Stomach (tissue), 9 donors: ENCODE measurements around the gene NPY4R. TPM values are rescaled to one million over a fixed set of nuclear protein-coding genes. Genes with fewer than 3 reads are reported as not detected.
"Not testable (repeated sequence)": the region's sequence is repeated elsewhere in the genome, so short reads cannot be mapped to it uniquely, and the experiment has no call there.

Experiments
- DNase-seq, 2 donors: peaks; one replicate each; pipeline versions ENCODE4 v3.0.0 to v3.0.0-alpha.2; 2013 to 2019
- H3K27ac ChIP-seq, 5 donors: fragments of 200-600 bp in 4 of 5; sonication (generic) in 4 of 5; one replicate each; pipeline ENCODE4 v1.5.1; 2013 to 2019; ENCODE audit warnings: mild to moderate bottlenecking in 1 of 5, moderate library complexity in 1 of 5
- H3K27me3 ChIP-seq, 3 donors: fragments of 200-600 bp; sonication (generic); one replicate each; pipeline ENCODE4 v1.5.1; 2017 to 2019; ENCODE audit warnings: mixed run types in 1 of 3
- H3K36me3 ChIP-seq, 4 donors: fragments of 200-600 bp; sonication (generic); 1 replicate in 3 of 4; 2 replicates in 1 of 4; pipeline ENCODE4 v1.5.1; 2016 to 2019
- H3K4me1 ChIP-seq, 4 donors: fragments of 200-600 bp; sonication (generic); one replicate each; pipeline ENCODE4 v1.5.1; 2016 to 2019
- H3K4me3 ChIP-seq, 4 donors: fragments of 200-600 bp; sonication (generic) in 3 of 4; one replicate each; pipeline ENCODE4 v1.5.1; 2016 to 2019; ENCODE audit warnings: mild to moderate bottlenecking in 1 of 4
- H3K9me3 ChIP-seq, 4 donors: fragments of 200-600 bp; sonication (generic); one replicate each; pipeline ENCODE4 v1.5.1; 2016 to 2019
- WGBS, 5 donors: extraction: QIAGEN DNeasy Blood & Tissue Kit in 3 of 5; methylation state at CpG; one replicate each; pipeline versions ENCODE4 v1.1.5 to v1.1.7; 2013 to 2018; 5-methylcytosine and 5-hydroxymethylcytosine counted together
- intact Hi-C: fragments of 100-400 bp; cut with DNase I; formaldehyde crosslinking; loops from one replicate; pipeline ENCODE4 v1.15.1; 2023; ENCODE audit warnings: low total_unique reads
- polyA plus RNA-seq, 3 donors: library from polyadenylated mRNA; stranded (reverse); fragments of 200-250 nt; gene quantifications; one replicate each; pipeline ENCODE4 v1.2.3, GENCODE V29; 2013
- total RNA-seq, 5 donors: library from RNA; depleted of rRNA; stranded (reverse); fragments of >200 nt; gene quantifications; one replicate each; pipeline versions ENCODE4 v1.1.0 to v1.2.3, GENCODE V29; 2014 to 2016
- donor health status: healthy with polysubstance abuse.
- donor health status: Bipolar disorder and iron deficiency.
- donor health status: healthy.

The NPY4R gene
- total and polyA plus RNA-seq, 8 donors, result 0.19 to 22.9 (median 3.0) TPM; not detected in 5

DNA sequence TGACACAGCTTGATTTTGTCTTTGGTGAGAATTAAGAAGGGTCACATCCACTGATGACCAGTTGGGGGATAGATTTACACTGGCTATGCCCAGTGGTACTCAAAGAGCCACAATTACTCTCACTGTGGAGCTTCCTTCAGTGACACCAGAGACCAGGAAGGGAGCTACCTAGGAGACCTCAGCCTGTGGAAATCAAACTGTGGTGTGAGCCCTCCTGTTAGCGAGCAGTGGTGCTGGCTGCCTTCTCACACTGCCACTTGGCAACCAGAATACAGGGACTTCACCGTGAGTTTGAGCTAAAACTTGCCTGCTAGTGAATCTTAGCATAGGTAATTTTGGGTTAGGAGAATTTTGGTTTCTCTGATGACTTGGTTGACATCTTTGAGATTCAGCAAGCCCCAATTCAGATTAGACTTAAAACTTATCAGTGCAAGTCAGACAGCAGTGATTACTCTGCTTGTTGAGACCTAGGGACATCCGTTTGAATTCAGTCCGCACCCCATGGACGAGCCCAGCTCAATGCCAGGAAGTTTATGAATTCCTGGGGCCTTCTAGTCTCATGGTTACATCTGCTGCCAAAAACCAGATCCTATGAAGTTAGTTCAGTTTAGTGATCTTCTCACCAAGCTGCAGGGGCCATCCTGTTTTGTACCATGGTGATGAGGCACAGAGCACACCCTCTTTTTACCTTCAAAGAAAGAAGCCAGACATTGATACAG, 33.4 kb upstream of the NPY4R start:
- intact Hi-C loops, H3K4me3 ChIP-seq, H3K27ac ChIP-seq, H3K27me3 ChIP-seq, H3K4me1 ChIP-seq, H3K9me3 ChIP-seq, H3K36me3 ChIP-seq: not testable (repeated sequence)
- 57 to 68% (median 60%) methylated on average over 2 of the region's 5 CpGs; no CpG with 5 or more reads in 1 of the 5 donors for WGBS, 5 donors
- peak in 1 of 2 donors; percentile 18 for DNase-seq

DNA sequence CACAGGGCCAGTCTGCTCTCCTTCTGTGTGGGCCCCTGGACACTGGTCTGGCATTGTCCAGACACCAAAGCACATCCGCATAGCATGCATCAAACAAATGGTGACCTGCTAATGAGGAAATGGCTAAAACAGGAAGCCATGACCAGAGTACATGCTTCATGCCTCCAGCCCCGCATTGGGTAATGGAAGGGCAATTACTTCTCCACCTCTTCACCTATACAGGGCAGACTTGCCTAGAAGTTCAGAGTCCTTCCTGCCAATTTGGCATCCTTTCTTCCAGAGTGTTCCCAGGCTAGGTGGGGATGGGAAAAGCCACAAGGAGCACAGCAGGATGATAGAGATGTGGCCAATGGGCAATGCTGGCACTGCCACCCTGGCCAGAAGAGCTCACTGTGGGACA, 32.1 kb upstream of the NPY4R start:
- H3K9me3 ChIP-seq, H3K27ac ChIP-seq, H3K4me3 ChIP-seq, H3K4me1 ChIP-seq, H3K36me3 ChIP-seq, H3K27me3 ChIP-seq, DNase-seq, intact Hi-C loops: not testable (repeated sequence)
- no CpG with 5 or more reads among the region's 2 CpGs for WGBS, 5 donors

GRCh38 chr10:46497401-46497800, 31.6 kb upstream of the NPY4R start:
- H3K27ac ChIP-seq, H3K4me1 ChIP-seq, H3K4me3 ChIP-seq, DNase-seq, intact Hi-C loops, H3K27me3 ChIP-seq, H3K36me3 ChIP-seq, H3K9me3 ChIP-seq: not testable (repeated sequence)
- WGBS, 5 donors, result no CpG with 5 or more reads among the region's 4 CpGs

- no CpG with 5 or more reads among the region's 1 CpG for WGBS, 5 donors
- H3K4me1 ChIP-seq, H3K36me3 ChIP-seq, H3K27me3 ChIP-seq, H3K27ac ChIP-seq, H3K9me3 ChIP-seq, intact Hi-C loops, DNase-seq, H3K4me3 ChIP-seq: not testable (repeated sequence)
Observed at GRCh38 chr10:46491364-46492114, 25.8 kb upstream of the NPY4R start.

DNA sequence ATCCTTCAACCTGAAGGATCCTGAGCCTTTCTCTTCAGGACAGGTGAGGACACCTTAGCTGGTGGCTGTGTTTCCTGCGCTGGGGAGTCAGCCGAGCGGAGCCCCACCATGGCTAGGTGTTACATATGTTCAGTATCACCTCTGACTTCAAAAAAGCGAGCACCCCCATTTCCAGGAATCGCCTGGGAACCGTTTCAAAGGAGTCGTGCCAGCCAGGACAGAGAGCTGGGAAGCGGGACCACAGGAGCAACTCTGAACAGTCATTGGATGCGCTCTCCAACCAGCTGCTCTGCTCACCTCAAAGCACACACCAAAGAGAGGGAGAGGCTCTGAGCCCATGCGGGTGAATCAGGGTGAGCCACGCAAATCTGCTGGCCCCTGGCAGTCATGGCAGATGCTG, 24.5 kb upstream of the NPY4R start:
- H3K4me1 ChIP-seq, intact Hi-C loops, H3K27ac ChIP-seq, H3K9me3 ChIP-seq, H3K27me3 ChIP-seq, H3K4me3 ChIP-seq, DNase-seq, H3K36me3 ChIP-seq: not testable (repeated sequence)
- WGBS, 5 donors, result 92 to 94% (median 92%) methylated on average over 9 of the region's 11 CpGs; no CpG with 5 or more reads in 2 of the 5 donors

DNA sequence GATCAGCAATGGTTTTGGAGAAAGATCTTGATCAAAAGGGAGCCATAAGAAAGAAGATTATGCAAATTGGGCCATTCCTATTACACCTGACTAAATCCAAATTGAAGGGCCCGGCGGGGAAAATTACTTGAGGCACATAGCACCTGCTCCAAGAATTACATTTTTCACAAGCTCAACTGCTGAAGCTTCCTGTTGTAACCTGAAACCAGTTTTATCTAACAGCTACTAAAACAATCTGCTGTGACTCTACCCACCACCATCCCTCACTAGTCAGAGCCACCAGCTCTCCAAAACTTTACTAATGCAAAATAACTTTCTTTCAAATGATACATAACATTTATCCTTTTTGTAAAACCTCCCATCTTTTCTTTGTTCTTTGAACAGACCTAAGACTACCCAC, 20.7 kb upstream of the NPY4R start:
- H3K27ac ChIP-seq, intact Hi-C loops, H3K4me3 ChIP-seq, H3K36me3 ChIP-seq, H3K9me3 ChIP-seq, DNase-seq, H3K4me1 ChIP-seq, H3K27me3 ChIP-seq: not testable (repeated sequence)
- no CpG with 5 or more reads among the region's 2 CpGs for WGBS, 5 donors

DNA sequence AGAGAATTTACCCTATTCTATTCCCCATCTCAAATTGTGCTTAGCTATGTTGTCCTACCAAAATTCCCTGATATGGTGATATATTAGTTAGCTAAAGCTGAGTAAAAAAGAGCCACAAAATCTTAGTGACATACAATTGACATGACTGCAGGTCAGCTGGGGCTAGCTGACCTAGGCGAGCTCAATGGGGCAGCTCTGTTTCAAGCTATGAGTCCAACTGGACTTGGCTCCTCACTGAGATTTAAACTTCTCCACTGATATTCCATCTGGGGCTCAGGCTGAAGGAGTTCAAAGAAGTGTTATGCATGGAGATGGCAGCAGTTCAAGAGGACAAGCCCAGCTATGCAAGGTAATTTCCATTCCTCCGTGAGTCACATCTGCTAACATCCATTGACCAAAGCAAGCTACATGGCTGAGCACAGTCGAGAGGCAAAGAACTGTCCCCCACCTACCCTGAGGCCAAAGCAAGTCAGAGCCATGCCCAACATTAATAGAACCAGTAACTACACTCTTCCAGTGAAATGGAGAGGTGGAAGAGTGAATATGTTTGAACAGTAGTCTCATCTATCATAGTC, 9.1 kb upstream of the NPY4R start:
- intact Hi-C loops, result not testable (repeated sequence)

DNA sequence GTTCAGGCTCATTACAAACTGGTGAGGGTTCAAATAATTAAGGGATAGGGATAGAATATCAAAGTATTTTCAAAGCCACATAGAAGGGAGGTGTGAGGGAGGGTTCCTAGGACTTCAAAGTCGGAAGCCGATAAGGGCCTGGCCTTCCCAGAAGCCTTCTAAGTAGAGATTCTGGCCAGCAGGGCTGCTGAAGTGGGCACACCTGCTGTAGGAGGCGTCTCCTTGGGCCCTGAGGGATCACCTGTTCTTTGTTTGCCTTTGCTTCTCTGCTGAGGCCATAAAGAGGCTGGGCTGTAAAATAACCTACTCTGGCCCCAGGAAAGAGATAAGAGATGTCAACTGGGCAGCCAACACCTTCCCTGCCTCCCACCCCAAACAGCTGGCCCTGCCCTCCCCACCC, 8.0 kb upstream of the NPY4R start:
- peak in 1 of 2 donors; percentile 60 for DNase-seq
- WGBS, 5 donors, result 19 to 53% (median 33%) methylated on average over 2 to 3 of the region's 3 CpGs
- H3K9me3 ChIP-seq, H3K27ac ChIP-seq, H3K36me3 ChIP-seq, H3K27me3 ChIP-seq, H3K4me1 ChIP-seq, intact Hi-C loops, H3K4me3 ChIP-seq: not testable (repeated sequence)

More for the DNA sequence above, 9.1 kb upstream of the NPY4R start:
- not testable (repeated sequence) for H3K4me1 ChIP-seq, H3K9me3 ChIP-seq, H3K27ac ChIP-seq, H3K27me3 ChIP-seq, H3K36me3 ChIP-seq, H3K4me3 ChIP-seq, DNase-seq
- 40 to 75% (median 59%) methylated on average over 1 to 3 of the region's 3 CpGs for WGBS, 5 donors

- H3K36me3 ChIP-seq, H3K9me3 ChIP-seq, DNase-seq, intact Hi-C loops, H3K4me3 ChIP-seq, H3K27ac ChIP-seq, H3K4me1 ChIP-seq, H3K27me3 ChIP-seq: not testable (repeated sequence)
- no CpG with 5 or more reads among the region's 1 CpG for WGBS, 5 donors
Observed at GRCh38 chr10:46470134-46470533, 4.4 kb upstream of the NPY4R start.

DNA sequence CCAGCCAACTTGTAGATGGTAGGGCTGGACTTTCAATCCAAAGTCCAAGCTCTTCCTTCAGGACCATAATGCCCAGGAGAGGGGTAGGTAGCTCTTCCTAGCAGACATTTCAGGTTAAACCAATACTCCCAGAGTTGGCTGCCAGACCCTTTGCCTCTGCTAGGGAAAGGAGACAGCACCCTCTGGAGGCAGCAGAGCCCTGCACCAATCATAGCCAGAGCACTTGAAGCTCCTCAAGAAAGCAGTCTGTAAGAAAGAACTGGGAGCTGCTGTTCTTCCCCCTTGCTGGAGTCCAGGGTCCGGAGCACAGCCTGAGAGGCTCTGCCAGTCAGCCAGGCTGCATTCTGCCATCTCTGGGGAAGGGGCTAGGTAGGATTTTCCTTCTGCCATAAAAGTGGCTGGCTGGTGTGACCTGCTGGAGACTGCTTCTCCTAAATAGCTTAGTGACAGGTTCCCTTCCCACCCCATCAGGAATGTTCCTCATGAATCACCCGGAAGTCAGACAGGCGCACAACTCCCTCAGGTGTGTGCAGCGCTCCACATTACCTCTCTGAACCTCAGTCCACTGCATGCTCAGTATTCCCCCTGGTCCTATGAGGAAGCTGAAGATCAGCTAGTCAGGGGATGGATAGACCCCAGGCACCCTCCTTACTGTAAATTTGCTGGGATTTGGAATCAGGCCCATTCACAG, 2.5 kb upstream of the NPY4R start:
- H3K27me3 ChIP-seq, H3K36me3 ChIP-seq, H3K4me1 ChIP-seq, H3K9me3 ChIP-seq, intact Hi-C loops, H3K27ac ChIP-seq, H3K4me3 ChIP-seq: not testable (repeated sequence)
- WGBS, 5 donors, result 0% methylated on average over 1 of the region's 4 CpGs; no CpG with 5 or more reads in 4 of the 5 donors
- DNase-seq, result peak in 1 of 2 donors; percentile 27

GRCh38 chr10:46463608-46464007, 2.1 kb downstream of the NPY4R start:
- H3K4me1 ChIP-seq, DNase-seq, H3K4me3 ChIP-seq, intact Hi-C loops, H3K36me3 ChIP-seq, H3K27ac ChIP-seq, H3K9me3 ChIP-seq, H3K27me3 ChIP-seq: not testable (repeated sequence)
- WGBS, 5 donors, result no CpG with 5 or more reads among the region's 2 CpGs
